ENCODE data around the gene ARPP21. TPM values are rescaled to one million over a fixed set of nuclear protein-coding genes. Genes with fewer than 3 reads are reported as not detected.

The ARPP21 gene
- polyA plus RNA-seq, 3 donors, result not detected

DNA sequence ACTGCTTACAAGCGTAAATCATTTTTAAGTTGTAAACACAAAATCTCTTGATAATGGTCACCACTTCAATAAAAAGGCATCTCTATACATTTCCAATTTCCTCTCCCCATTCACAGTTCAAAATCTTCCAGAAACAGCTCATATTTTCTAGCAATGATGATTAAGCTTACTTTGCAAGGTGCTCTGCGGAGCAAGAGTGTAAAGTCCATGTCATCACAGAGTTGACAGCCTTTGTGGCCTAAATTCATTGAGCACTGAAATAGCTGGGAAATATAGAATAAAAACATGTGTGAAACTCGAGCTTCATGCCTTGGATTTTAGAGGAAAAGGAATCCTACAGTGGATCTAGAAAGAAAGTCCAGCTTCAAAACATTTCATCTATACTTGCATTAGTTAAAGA is 41.8 kb upstream of the ARPP21 start:
- intact Hi-C loops (cut with micrococcal nuclease), result no loop called here
- Mint-ChIP-seq H3K9me3 (peaks cover 0 to 4% (median 2%) of the 10 kb centered on the region in 7 donors), H3K4me1 (no peaks in the 10 kb centered on the region), H3K36me3 (no peaks in the 10 kb centered on the region), H3K27ac (no peak overlapping the region), H3K27me3 (ENCODE audit: low read depth in 3 of 3) (peaks cover 0 to 1% (median 0%) of the 10 kb centered on the region in 3 donors), H3K4me3 (no peak overlapping the region)
- Histone ChIP-seq H3K36me3 (replicated peaks in 1 of 2; ENCODE audit: control insufficient read depth in 1 of 2, insufficient read depth in 2 of 2, low read length in 2 of 2) (no peaks in the 10 kb centered on the region), H3K4me1 (ENCODE audit: control insufficient read depth in 1 of 2, insufficient read depth in 2 of 2, low read length in 2 of 2) (no peaks in the 10 kb centered on the region), H3K27ac (ENCODE audit: low read depth in 1 of 2, low read length in 2 of 2) (no peak overlapping the region), H3K4me2 (replicated peaks; ENCODE audit: extremely low read depth, low read length, poor library complexity, severe bottlenecking) (no peak overlapping the region), H2AFZ (ENCODE audit: insufficient read depth, low read depth, low read length, poor library complexity, severe bottlenecking) (no peak overlapping the region), H3K27me3 (ENCODE audit: control insufficient read depth in 2 of 2, insufficient read depth in 2 of 2, low read length in 2 of 2) (no peaks in the 10 kb centered on the region), H3K9me3 (replicated peaks in 1 of 2; ENCODE audit: control insufficient read depth in 1 of 2, insufficient read depth in 1 of 2, low read length in 2 of 2) (peaks cover 2 to 4% of the 10 kb centered on the region in 2 donors), H3K79me2 (ENCODE audit: insufficient read depth, low read length) (no peaks in the 10 kb centered on the region), H3K4me3 (replicated peaks in 1 of 3; ENCODE audit: low read depth in 2 of 3, low read length in 3 of 3) (no peak overlapping the region), H3K9ac (ENCODE audit: insufficient read depth, low read length, poor library complexity, severe bottlenecking) (no peak overlapping the region), H4K20me1 (ENCODE audit: insufficient read depth, low read length) (no peaks in the 10 kb centered on the region)
- no CpG with 5 or more reads among the region's 3 CpGs for WGBS (ENCODE audit: insufficient coverage)
- TF ChIP-seq, protein P1, sequence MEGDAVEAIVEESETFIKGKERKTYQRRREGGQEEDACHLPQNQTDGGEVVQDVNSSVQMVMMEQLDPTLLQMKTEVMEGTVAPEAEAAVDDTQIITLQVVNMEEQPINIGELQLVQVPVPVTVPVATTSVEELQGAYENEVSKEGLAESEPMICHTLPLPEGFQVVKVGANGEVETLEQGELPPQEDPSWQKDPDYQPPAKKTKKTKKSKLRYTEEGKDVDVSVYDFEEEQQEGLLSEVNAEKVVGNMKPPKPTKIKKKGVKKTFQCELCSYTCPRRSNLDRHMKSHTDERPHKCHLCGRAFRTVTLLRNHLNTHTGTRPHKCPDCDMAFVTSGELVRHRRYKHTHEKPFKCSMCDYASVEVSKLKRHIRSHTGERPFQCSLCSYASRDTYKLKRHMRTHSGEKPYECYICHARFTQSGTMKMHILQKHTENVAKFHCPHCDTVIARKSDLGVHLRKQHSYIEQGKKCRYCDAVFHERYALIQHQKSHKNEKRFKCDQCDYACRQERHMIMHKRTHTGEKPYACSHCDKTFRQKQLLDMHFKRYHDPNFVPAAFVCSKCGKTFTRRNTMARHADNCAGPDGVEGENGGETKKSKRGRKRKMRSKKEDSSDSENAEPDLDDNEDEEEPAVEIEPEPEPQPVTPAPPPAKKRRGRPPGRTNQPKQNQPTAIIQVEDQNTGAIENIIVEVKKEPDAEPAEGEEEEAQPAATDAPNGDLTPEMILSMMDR (IDR thresholded peaks at IDR 0.05), result no peak
- no peak for DNase-seq

DNA sequence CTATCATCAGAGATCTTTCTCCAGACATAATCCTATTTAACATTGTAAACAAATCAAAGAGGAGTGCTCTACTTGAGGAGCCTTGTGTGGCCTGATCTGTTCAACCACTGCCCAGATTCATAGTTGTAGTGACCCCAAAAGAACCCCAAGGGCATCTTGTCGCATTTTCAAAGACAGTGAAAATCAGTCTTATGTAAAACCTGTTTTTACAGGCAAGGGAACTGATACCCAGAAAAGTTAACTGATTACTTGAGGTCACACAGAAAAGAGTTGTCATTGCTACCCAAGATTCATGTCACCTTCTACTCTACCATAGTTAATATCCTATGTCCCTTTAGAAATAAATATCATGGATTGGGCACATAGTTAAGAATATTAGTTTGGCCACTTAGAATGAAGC is 40.5 kb upstream of the ARPP21 start:
- H3K9ac ChIP-seq (ENCODE audit: insufficient read depth, low read length, poor library complexity, severe bottlenecking), result no peak overlapping the region
- no peaks in the 10 kb centered on the region for H3K36me3 ChIP-seq (replicated peaks in 1 of 2; ENCODE audit: control insufficient read depth in 1 of 2, insufficient read depth in 2 of 2, low read length in 2 of 2)
- Mint-ChIP-seq H3K36me3 (no peaks in the 10 kb centered on the region), H3K9me3 (peaks cover 0 to 5% (median 2%) of the 10 kb centered on the region in 7 donors), H3K4me1 (no peaks in the 10 kb centered on the region), H3K27me3 (ENCODE audit: low read depth in 3 of 3) (peaks cover 0 to 1% (median 1%) of the 10 kb centered on the region in 3 donors), H3K27ac (no peak overlapping the region), H3K4me3 (no peak overlapping the region)
- intact Hi-C loops (cut with micrococcal nuclease), result no loop called here
- TF ChIP-seq, protein P1 (IDR thresholded peaks at IDR 0.05), result no peak
- H3K4me3 ChIP-seq (replicated peaks in 1 of 3; ENCODE audit: low read depth in 2 of 3, low read length in 3 of 3), result no peak overlapping the region
- H3K27me3 ChIP-seq (ENCODE audit: control insufficient read depth in 2 of 2, insufficient read depth in 2 of 2, low read length in 2 of 2), result no peaks in the 10 kb centered on the region
- H3K4me2 ChIP-seq (replicated peaks; ENCODE audit: extremely low read depth, low read length, poor library complexity, severe bottlenecking), result no peak overlapping the region
- DNase-seq, result no peak
- no peak overlapping the region for H2AFZ ChIP-seq (ENCODE audit: insufficient read depth, low read depth, low read length, poor library complexity, severe bottlenecking)
- H3K4me1 ChIP-seq (ENCODE audit: control insufficient read depth in 1 of 2, insufficient read depth in 2 of 2, low read length in 2 of 2), result no peaks in the 10 kb centered on the region
- no CpG with 5 or more reads among the region's 1 CpG for WGBS (ENCODE audit: insufficient coverage)
- no peaks in the 10 kb centered on the region for H3K79me2 ChIP-seq (ENCODE audit: insufficient read depth, low read length)
- H3K9me3 ChIP-seq (replicated peaks in 1 of 2; ENCODE audit: control insufficient read depth in 1 of 2, insufficient read depth in 1 of 2, low read length in 2 of 2), result peaks cover 0 to 3% of the 10 kb centered on the region in 2 donors
- H3K27ac ChIP-seq (ENCODE audit: low read depth in 1 of 2, low read length in 2 of 2), result no peak overlapping the region
- no peaks in the 10 kb centered on the region for H4K20me1 ChIP-seq (ENCODE audit: insufficient read depth, low read length)
